IMR-90 (cell line): ENCODE measurements around the gene PHF21B. TPM values are rescaled to one million over a fixed set of nuclear protein-coding genes. Genes with fewer than 3 reads are reported as not detected.

Experiments
- ATAC-seq: fragments of 200-7000 bp; cut with Tn5 transposase; 2 replicates; pipeline ENCODE4 v1.9.1; 2020; ENCODE audit warnings: low read depth, mild to moderate bottlenecking, moderate library complexity
- BruUV-seq: library from RNA; stranded (reverse); fragments of 400-500 nt; replicated peaks from 2 replicates; lab custom pipeline; 2021; lab: Mats Ljungman, UMichigan
- CTCF ChIA-PET: fragments of 300-600 bp; formaldehyde crosslinking; extraction: SDS; loops from one replicate; lab custom pipeline; 2021; ENCODE audit warnings: antibody characterized with exemption; lab: Yijun Ruan, JAX
- POLR2A ChIA-PET: fragments of 300-600 bp; sonication (Branson Sonifier 250); formaldehyde crosslinking; loops from one replicate; lab custom pipeline; 2022; ENCODE audit warnings: antibody characterized with exemption; ENCODE audit not compliant: unreplicated experiment; lab: Charles Lee
- DNase-seq: peaks from one replicate; pipeline ENCODE4 v3.0.0; 2013
- H2AFZ ChIP-seq: replicated peaks from 2 replicates; pipeline ENCODE3; 2013; ENCODE audit warnings: low read length, mild to moderate bottlenecking; ENCODE audit not compliant: poor library complexity
- H2AK5ac ChIP-seq: 2 replicates; pipeline ENCODE4 v1.6.1; 2013; ENCODE audit warnings: low read depth, low read length, inconsistent platforms
- H2AK9ac ChIP-seq: replicated peaks from 2 replicates; pipeline ENCODE3; 2013; ENCODE audit warnings: mild to moderate bottlenecking, low read depth, low read length, moderate library complexity; ENCODE audit not compliant: poor library complexity
- H2BK120ac ChIP-seq: 2 replicates; pipeline ENCODE4 v1.6.1; 2013; ENCODE audit warnings: low read depth, low read length, inconsistent platforms
- H2BK15ac ChIP-seq: 3 replicates; pipeline ENCODE4 v1.6.1; 2013; ENCODE audit warnings: low read depth, low read length, inconsistent platforms
- H2BK20ac ChIP-seq: 2 replicates; pipeline ENCODE4 v1.6.1; 2013; ENCODE audit warnings: low read depth, mild to moderate bottlenecking, inconsistent platforms, low read length, moderate library complexity
- H2BK5ac ChIP-seq: 2 replicates; pipeline ENCODE4 v1.6.1; 2013; ENCODE audit warnings: mild to moderate bottlenecking, low read depth, low read length, inconsistent platforms; ENCODE audit not compliant: poor library complexity, severe bottlenecking
- H3K14ac ChIP-seq: replicated peaks from 2 replicates; pipeline ENCODE4 v1.6.1; 2013; ENCODE audit warnings: low read depth, low read length, inconsistent platforms
- H3K18ac ChIP-seq: 2 replicates; pipeline ENCODE4 v1.6.1; 2013; ENCODE audit warnings: low read depth, low read length, control low read depth
- H3K23ac ChIP-seq: 2 replicates; pipeline ENCODE4 v1.6.1; 2013; ENCODE audit warnings: low read depth, low read length, inconsistent platforms
- H3K27ac ChIP-seq: 2 replicates; pipeline ENCODE4 v1.5.1; 2013; ENCODE audit warnings: mild to moderate bottlenecking, control low read depth, low read length; ENCODE audit not compliant: insufficient read depth
- H3K27me3 ChIP-seq: 2 replicates; pipeline ENCODE4 v1.6.1; 2013; ENCODE audit warnings: low read length; ENCODE audit not compliant: control insufficient read depth, insufficient read depth
- H3K36me3 ChIP-seq: 2 replicates; pipeline ENCODE4 v1.6.1; 2013; ENCODE audit warnings: low read length, mixed read lengths; ENCODE audit not compliant: control insufficient read depth, insufficient read depth
- H3K4ac ChIP-seq: 2 replicates; pipeline ENCODE4 v1.6.1; 2013; ENCODE audit warnings: low read depth, low read length, inconsistent platforms
- H3K4me1 ChIP-seq: 2 replicates; pipeline ENCODE4 v1.6.1; 2013; ENCODE audit warnings: low read length, mixed read lengths; ENCODE audit not compliant: control insufficient read depth, insufficient read depth
- H3K4me2 ChIP-seq: 2 replicates; pipeline ENCODE4 v1.6.1; 2013; ENCODE audit warnings: low read depth, mild to moderate bottlenecking, control low read depth, low read length, moderate library complexity
- H3K4me3 ChIP-seq: 2 replicates; pipeline ENCODE4 v1.5.1; 2013; ENCODE audit warnings: low read depth, mild to moderate bottlenecking, control low read depth, low read length, moderate library complexity; ENCODE audit not compliant: insufficient read depth
- H3K56ac ChIP-seq: 2 replicates; pipeline ENCODE4 v1.6.1; 2013; ENCODE audit warnings: low read length, inconsistent platforms; ENCODE audit not compliant: insufficient read depth; ENCODE audit errors: extremely low read depth
- H3K79me1 ChIP-seq, 2 experiments: 2 replicates each; pipeline ENCODE4 v1.6.1; 2013; ENCODE audit warnings: low read length in 2 of 2, inconsistent platforms in 1 of 2, low read depth in 1 of 2
- H3K9ac ChIP-seq: 2 replicates; pipeline ENCODE4 v1.6.1; 2013; ENCODE audit warnings: low read depth, low read length, control low read depth
- H3K9me1 ChIP-seq: 2 replicates; pipeline ENCODE4 v1.6.1; 2013; ENCODE audit warnings: low read length, inconsistent platforms; ENCODE audit not compliant: insufficient read depth
- H3K9me3 ChIP-seq: 2 replicates; pipeline ENCODE4 v1.6.1; 2013; ENCODE audit warnings: low read length; ENCODE audit not compliant: control insufficient read depth, insufficient read depth
- H4K20me1 ChIP-seq: 2 replicates; pipeline ENCODE4 v1.6.1; 2013; ENCODE audit warnings: low read length, inconsistent platforms; ENCODE audit not compliant: insufficient read depth
- H4K5ac ChIP-seq: 2 replicates; pipeline ENCODE4 v1.6.1; 2013; ENCODE audit warnings: mild to moderate bottlenecking, low read depth, low read length, control low read depth
- H4K8ac ChIP-seq, 2 experiments: 2 replicates each; pipeline ENCODE4 v1.6.1; 2013; ENCODE audit warnings: low read depth in 2 of 2, low read length in 2 of 2, control low read depth in 1 of 2, inconsistent platforms in 1 of 2
- H4K91ac ChIP-seq: 2 replicates; pipeline ENCODE4 v1.6.1; 2013; ENCODE audit warnings: low read depth, low read length, inconsistent platforms; ENCODE audit not compliant: insufficient read depth
- CEBPB ChIP-seq: IDR thresholded peaks from 2 replicates; pipeline ENCODE4 v1.6.1; 2012; ENCODE audit warnings: low read depth, low read length, improper control_type of control experiment
- WGBS, 2 experiments: methylation state at CpG; one replicate each; pipeline versions ENCODE4 v1.1.5 to v1.1.7; 2013; ENCODE audit warnings: missing lambda C conversion rate in 2 of 2; ENCODE audit not compliant: insufficient read length in 1 of 2; ENCODE audit errors: extremely low coverage in 2 of 2; 5-methylcytosine and 5-hydroxymethylcytosine counted together
- dilution Hi-C: fragments of 300-500 bp; cut with HindIII; formaldehyde crosslinking; loops from one replicate; pipeline ENCODE4 v1.14.3; 2018; ENCODE audit warnings: low sequenced_read_pairs; ENCODE audit not compliant: unreplicated experiment
- in situ Hi-C: fragments of 300-500 bp; cut with MboI; formaldehyde crosslinking; loops from 3 replicates; pipeline ENCODE4 v1.14.3; 2019; ENCODE audit warnings: low sequenced_read_pairs, inconsistent platforms, mixed read lengths
- intact Hi-C: fragments of 100-400 bp; cut with micrococcal nuclease; formaldehyde crosslinking; loops from 2 replicates; pipeline ENCODE4 v1.10.0; 2022
- polyA plus RNA-seq, 3 experiments: library from polyadenylated mRNA; depleted of rRNA; stranded (reverse); fragments of >200 nt; gene quantifications; 2 replicates each; pipeline ENCODE4 v1.2.3, GENCODE V29; 2012; ENCODE audit warnings: low replicate concordance in 1 of 3
- total RNA-seq: library from RNA; depleted of rRNA; stranded (reverse); fragments of >200 nt; gene quantifications from 2 replicates; pipeline ENCODE4 v1.2.3, GENCODE V29; 2012

The PHF21B gene
- total and polyA plus RNA-seq, 2 of the 4 experiments (the other 2 are of a cell fraction): 0.02 TPM; not detected in 1

GRCh38 chr22:45013138-45013537 is 3.3 kb upstream of the PHF21B start:
- no CpG with 5 or more reads among the region's 5 CpGs for WGBS, 2 experiments
- POLR2A ChIA-PET: no interaction called here

More at GRCh38 chr22:45013138-45013537, 3.3 kb upstream of the PHF21B start:
- Histone ChIP-seq H3K9ac (no peak overlapping the region), H3K14ac (no peak overlapping the region), H3K27ac (no peak overlapping the region), H3K23ac (no peak overlapping the region), H3K4me3 (no peak overlapping the region), H4K20me1 (no peaks in the 10 kb centered on the region), H2BK15ac (no peak overlapping the region), H3K36me3 (no peaks in the 10 kb centered on the region), H2BK20ac (no peak overlapping the region), H3K79me1 (no peaks in the 10 kb centered on the region), H2BK120ac (no peak overlapping the region), H2AFZ (no peak overlapping the region), H3K18ac (no peak overlapping the region), H3K9me3 (no peaks in the 10 kb centered on the region), H2AK5ac (no peak overlapping the region), H4K5ac (no peak overlapping the region), H2BK5ac (no peak overlapping the region), H3K4ac (no peak overlapping the region), H3K9me1 (no peaks in the 10 kb centered on the region), H3K4me2 (no peak overlapping the region), H3K27me3 (peaks cover 56% of the 10 kb centered on the region), H4K91ac (no peak overlapping the region), H2AK9ac (no peak overlapping the region), H3K4me1 (no peaks in the 10 kb centered on the region; the same call in 1 of the 2 replicates), H4K8ac (no peak overlapping the region), H3K56ac (no peak overlapping the region)
- ATAC-seq: no peak
- intact Hi-C loops: no loop called here
- in situ Hi-C loops: no loop called here
- TF ChIP-seq CEBPB: no peak
- dilution Hi-C loops: no loop called here
- CTCF ChIA-PET: no interaction called here
- no peak for DNase-seq
- BruUV-seq: no TSS peak
